Measurements from ENCODE around the gene TNNC1. TPM values are rescaled to one million over a fixed set of nuclear protein-coding genes. Genes with fewer than 3 reads are reported as not detected.

Gene TNNC1
- total and polyA plus RNA-seq, 9 of the 15 experiments (the other 6 are each of a cell fraction or from before 2014, with no cell fraction given), result 0.08 to 0.85 (median 0.42) TPM; not detected in 4

GRCh38 chr3:52490939-52491526 lies 37.2 kb upstream of the TNNC1 start (continued):
- no peak for TF ChIP-seq ZNF511 (CRISPR knock-in tag; IDR thresholded peaks at IDR 0.05)
- TF ChIP-seq HMGN3 (IDR thresholded peaks at IDR 0.05; ENCODE audit: borderline replicate concordance, extremely low read depth, insufficient read length, low read depth, low read length), result no peak
- TF ChIP-seq KLF16 (IDR thresholded peaks at IDR 0.05), result no peak

- Histone ChIP-seq H4K20me1 (replicated peaks; ENCODE audit: control insufficient read depth, insufficient read depth, low read length) (no peaks in the 10 kb centered on the region; the same call in 1 of the 2 replicates), H3K79me2 (ENCODE audit: control insufficient read depth, insufficient read depth, low read length) (no peaks in the 10 kb centered on the region), H3K36me3 (ENCODE audit: control insufficient read depth, insufficient read depth, low read length) (peaks cover 58% of the 10 kb centered on the region; the same call in 2 of the 3 replicates), H3K4me2 (ENCODE audit: insufficient read depth, low read length) (no peak overlapping the region), H3K27ac (ENCODE audit: extremely low read depth, low read depth, low read length) (no peak overlapping the region), H3K27me3 (ENCODE audit: control insufficient read depth in 2 of 2, insufficient read depth in 2 of 2, low read length in 2 of 2) (no peaks in the 10 kb centered on the region), H3K9me1 (ENCODE audit: control insufficient read depth, insufficient read depth, low read length) (no peaks in the 10 kb centered on the region), H2AFZ (ENCODE audit: low read depth, low read length) (no peak overlapping the region), H3K9me3 (replicated peaks; ENCODE audit: control insufficient read depth, insufficient read depth, low read depth, low read length) (no peaks in the 10 kb centered on the region), H3K4me1 (replicated peaks in 1 of 2; ENCODE audit: control insufficient read depth in 2 of 2, insufficient read depth in 2 of 2, low read length in 2 of 2) (peaks cover 0 to 27% of the 10 kb centered on the region in 2 experiments; a peak in 2 of 5 replicates), H3K4me3 (no peak overlapping the region), H3K9ac (ENCODE audit: insufficient read depth in 1 of 2, low read depth in 2 of 2, low read length in 2 of 2) (peak overlapping the region in 1 of 2 experiments; percentile 52; a peak in 2 of 4 replicates)
- no TSS peak for BruUV-seq (replicated peaks)
- FAIRE-seq (no peak), DNase-seq (ENCODE audit: extremely low read depth in 1 of 4, low spot score in 3 of 4) (no peak), ATAC-seq (no peak)
- in situ Hi-C loops (cut with MboI) (no loop called here), intact Hi-C loops (cut with micrococcal nuclease) (no loop called here)
- WGBS (ENCODE audit: insufficient coverage, low coverage, missing lambda C conversion rate), result 81% methylated on average over 15 of the region's 22 CpGs
- ChIA-PET POLR2A (interaction anchor here (0.8 to 1.5 kb wide), 8 partner anchors 8 to 189 kb away, joined by 3 to 7 read pairs (median 4); no protein-coding TSS in a partner anchor), CTCF (ENCODE audit: low intra/inter-chr PET ratio) (no interaction called here)
- TF ChIP-seq SMARCB1 (IDR thresholded peaks at IDR 0.05; ENCODE audit: insufficient read length, low read depth) (no peak), SLC30A9 (CRISPR knock-in tag; IDR thresholded peaks at IDR 0.05) (no peak), HSF4 (CRISPR knock-in tag; IDR thresholded peaks at IDR 0.05; ENCODE audit: borderline replicate concordance) (no peak), POLR2G (IDR thresholded peaks at IDR 0.05; ENCODE audit: low read depth, low read length) (0 out of 2 replicates have a peak, but pooled peaks have one; percentile 26), MYBL2 (IDR thresholded peaks at IDR 0.05; ENCODE audit: low read depth) (no peak), MYBL2 (CRISPR knock-in tag; IDR thresholded peaks at IDR 0.05; ENCODE audit: borderline replicate concordance) (no peak), FOXO4 (CRISPR knock-in tag; IDR thresholded peaks at IDR 0.05) (no peak)
These were observed 36.4 kb upstream of the TNNC1 start for GRCh38 chr3:52490035-52490938.

All from K562 (cell line).